T-cell (primary cell): ENCODE data around the gene BTBD3. TPM values are rescaled to one million over a fixed set of nuclear protein-coding genes. Genes with fewer than 3 reads are reported as not detected.
A peak's percentile ranks its signal among the peaks of the same experiment; 100 is the strongest.

Experiments
- ATAC-seq, 4 experiments: fragments of 200-7000 bp in 3 of 4; fragments of 150-1000 bp in 1 of 4; cut with Tn5 transposase; replicated peaks in 1 of 4; 1 replicate in 3 of 4; 2 replicates in 1 of 4; pipeline ENCODE4 v1.10.0; 2021; ENCODE audit warnings: moderate library complexity in 3 of 4, mild to moderate bottlenecking in 2 of 4, moderate number of reproducible peaks in 1 of 4
- CTCF ChIA-PET, 2 donors: fragments of 300-600 bp; sonication (Branson Sonifier 250); formaldehyde crosslinking; loops; one replicate each; lab custom pipeline; 2022; ENCODE audit warnings: antibody characterized with exemption in 2 of 2; lab: Charles Lee
- POLR2A ChIA-PET, 2 donors: fragments of 300-600 bp; sonication (Branson Sonifier 250); formaldehyde crosslinking; loops; one replicate each; lab custom pipeline; 2022; ENCODE audit warnings: antibody characterized with exemption in 2 of 2; lab: Charles Lee
- DNase-seq, 35 experiments: peaks; one replicate each; pipeline versions ENCODE4 v3.0.0 to v3.0.0-alpha.2; 2013 to 2023
- H3K27ac ChIP-seq: one replicate; pipeline ENCODE4 v1.5.1; 2013; ENCODE audit warnings: low read length
- H3K27me3 ChIP-seq, 2 experiments: replicated peaks in 1 of 2; 1 replicate in 1 of 2; 2 replicates in 1 of 2; pipeline versions ENCODE4 v1.6.1 to v1.7.0; 2013; ENCODE audit warnings: low read length in 1 of 2, mixed read lengths in 1 of 2; ENCODE audit not compliant: control insufficient read depth in 2 of 2, insufficient read depth in 2 of 2; ENCODE audit errors: extremely low read depth in 1 of 2
- H3K36me3 ChIP-seq, 2 donors: 1 replicate in 1 of 2; 2 replicates in 1 of 2; pipeline versions ENCODE4 v1.6.1 to v1.7.0; 2013; ENCODE audit warnings: low read length in 1 of 2; ENCODE audit not compliant: control insufficient read depth in 2 of 2, insufficient read depth in 1 of 2; ENCODE audit errors: extremely low read depth in 1 of 2
- H3K4me1 ChIP-seq, 2 experiments: 1 replicate in 1 of 2; 2 replicates in 1 of 2; pipeline versions ENCODE4 v1.6.1 to v1.7.0; 2013; ENCODE audit warnings: low read length in 2 of 2, mixed read lengths in 1 of 2; ENCODE audit not compliant: insufficient read depth in 2 of 2, control insufficient read depth in 1 of 2; ENCODE audit errors: extremely low read depth in 1 of 2
- H3K4me3 ChIP-seq, 2 donors: 1 replicate in 1 of 2; 2 replicates in 1 of 2; pipeline versions ENCODE4 v1.5.1 to v1.7.0; 2013; ENCODE audit warnings: mild to moderate bottlenecking in 2 of 2, low read length in 1 of 2, moderate library complexity in 1 of 2; ENCODE audit not compliant: control insufficient read depth in 1 of 2; ENCODE audit errors: extremely low read depth in 1 of 2
- H3K9me3 ChIP-seq: 2 replicates; pipeline ENCODE4 v1.7.0; 2013
- H3K27ac Mint-ChIP-seq, 2 donors: one replicate each; pipeline ENCODE4 v1.8.0; 2020 to 2021; ENCODE audit warnings: mild to moderate bottlenecking in 2 of 2, mixed read lengths in 2 of 2
- H3K27me3 Mint-ChIP-seq, 2 donors: one replicate each; pipeline ENCODE4 v1.8.0; 2021 to 2022; ENCODE audit warnings: mixed read lengths in 2 of 2
- H3K36me3 Mint-ChIP-seq: one replicate; pipeline ENCODE4 v1.8.0; 2021; ENCODE audit warnings: mixed read lengths
- H3K4me1 Mint-ChIP-seq, 3 donors: one replicate each; pipeline ENCODE4 v1.8.0; 2020 to 2022; ENCODE audit warnings: mixed read lengths in 3 of 3, mild to moderate bottlenecking in 1 of 3
- H3K4me3 Mint-ChIP-seq, 3 donors: one replicate each; pipeline ENCODE4 v1.8.0; 2020 to 2022; ENCODE audit warnings: mild to moderate bottlenecking in 3 of 3, mixed read lengths in 3 of 3, moderate library complexity in 3 of 3
- H3K9me3 Mint-ChIP-seq, 3 donors: one replicate each; pipeline ENCODE4 v1.8.0; 2020 to 2022; ENCODE audit warnings: mixed read lengths in 3 of 3
- WGBS: methylation state at CpG from one replicate; pipeline ENCODE4 v1.1.5; 2013; ENCODE audit warnings: missing lambda C conversion rate; ENCODE audit not compliant: insufficient coverage; 5-methylcytosine and 5-hydroxymethylcytosine counted together
- total RNA-seq, 35 experiments: library from RNA in 6 of 35; stranded (reverse) in 6 of 35; fragments of 120-200 nt in 1 of 35; gene quantifications; one replicate each; pipeline versions ENCODE4 v1.2.1 to v1.2.4 and lab custom pipeline; 2013 to 2026

BTBD3 gene
- total RNA-seq, 5 donors from 2014 or later (not counting 1 experiment from before 2014, with no cell fraction given): 0.77 to 4.3 (median 1.8) TPM

DNA sequence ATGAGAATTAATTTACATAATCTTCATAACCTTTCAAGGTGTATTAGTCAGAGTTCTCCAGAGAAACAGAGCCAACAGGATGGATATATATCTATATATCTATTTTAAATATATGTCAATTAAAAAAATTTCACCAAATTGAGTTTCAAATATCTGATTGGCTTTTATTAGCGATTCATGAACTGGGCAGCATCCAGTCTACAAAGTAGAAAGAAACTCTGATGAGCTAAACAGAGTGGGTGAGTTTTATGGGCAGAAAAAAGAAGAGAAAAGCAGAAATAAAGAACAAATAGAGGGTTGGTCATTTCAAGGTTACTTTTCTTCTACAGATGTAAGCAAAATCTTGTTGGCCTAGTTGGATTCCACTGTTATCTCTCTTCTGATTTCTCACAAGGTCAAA lies 29.0 kb upstream of the BTBD3 start:
- Histone ChIP-seq H3K4me1 (peaks cover 0 to 11% of the 10 kb centered on the region in 2 experiments), H3K36me3 (no peaks in the 10 kb centered on the region), H3K27ac (no peak overlapping the region), H3K27me3 (peaks cover 0 to 3% of the 10 kb centered on the region in 2 experiments), H3K4me3 (no peak overlapping the region), H3K9me3 (no peaks in the 10 kb centered on the region)
- ChIA-PET POLR2A (no interaction called here), CTCF (no interaction called here)
- H3K9me3 Mint-ChIP-seq: peaks cover 0 to 4% (median 2%) of the 10 kb centered on the region in 3 donors
- peaks cover 4 to 26% of the 10 kb centered on the region in 2 donors for H3K27me3 Mint-ChIP-seq
- WGBS: no CpG with 5 or more reads among the region's 1 CpG
- no peak overlapping the region for H3K4me3 Mint-ChIP-seq
- DNase-seq (no peak), ATAC-seq (no peak)
- H3K4me1 Mint-ChIP-seq: peaks cover 14 to 20% (median 17%) of the 10 kb centered on the region in 3 donors
- no peak overlapping the region for H3K27ac Mint-ChIP-seq
- no peaks in the 10 kb centered on the region for H3K36me3 Mint-ChIP-seq

- CTCF ChIA-PET: no interaction called here
- peak overlapping the region; percentile 31 to 79 for H3K27ac Mint-ChIP-seq
- H3K9me3 Mint-ChIP-seq: peaks cover 0 to 4% (median 0%) of the 10 kb centered on the region in 3 donors
- WGBS: 5% methylated on average over 62 of the region's 69 CpGs
- peak; percentile 57 to 64 (median 60) for ATAC-seq
- peaks cover 4 to 29% of the 10 kb centered on the region in 2 donors for H3K27me3 Mint-ChIP-seq
- peak overlapping the region; percentile 80 to 84 (median 80) for H3K4me3 Mint-ChIP-seq
- Histone ChIP-seq H3K27ac (no peak overlapping the region), H3K27me3 (peaks cover 0 to 3% of the 10 kb centered on the region in 2 experiments), H3K9me3 (no peaks in the 10 kb centered on the region), H3K4me1 (peaks cover 0 to 11% of the 10 kb centered on the region in 2 experiments), H3K36me3 (no peaks in the 10 kb centered on the region), H3K4me3 (peak overlapping the region; percentile 9 to 72)
- POLR2A ChIA-PET: interaction anchor here in 1 of 2 donors (0.6 kb wide), 1 partner anchor 27 kb away, joined by 3 read pairs; the partner anchor contains the start of gene BTBD3
- no peaks in the 10 kb centered on the region for H3K36me3 Mint-ChIP-seq
- peak in 24 of 35 experiments; percentile 1 to 49 (median 11) for DNase-seq
- peaks cover 14 to 20% (median 17%) of the 10 kb centered on the region in 3 donors for H3K4me1 Mint-ChIP-seq
Observed at GRCh38 chr20:11890331-11891076, 27.2 kb upstream of the BTBD3 start.

GRCh38 chr20:11891077-11891775 lies 26.5 kb upstream of the BTBD3 start:
- WGBS: 1% methylated on average over 63 of the region's 72 CpGs
- no peaks in the 10 kb centered on the region for H3K36me3 ChIP-seq
- peak overlapping the region; percentile 11 to 72 for H3K4me3 ChIP-seq
- peaks cover 4 to 29% of the 10 kb centered on the region in 2 donors for H3K27me3 Mint-ChIP-seq
- peak overlapping the region; percentile 75 to 84 (median 77) for H3K4me3 Mint-ChIP-seq
- peaks cover 0 to 5% (median 4%) of the 10 kb centered on the region in 3 donors for H3K9me3 Mint-ChIP-seq
- no peak overlapping the region for H3K27ac Mint-ChIP-seq
- peaks cover 0 to 3% of the 10 kb centered on the region in 2 experiments for H3K27me3 ChIP-seq
- ATAC-seq (peak; percentile 30 to 48 (median 42)), DNase-seq (peak in 8 of 35 experiments; percentile 1 to 18 (median 2))
- H3K4me1 ChIP-seq: peaks cover 0 to 11% of the 10 kb centered on the region in 2 experiments
- peaks cover 16 to 26% (median 17%) of the 10 kb centered on the region in 3 donors for H3K4me1 Mint-ChIP-seq
- no peaks in the 10 kb centered on the region for H3K9me3 ChIP-seq
- ChIA-PET CTCF (no interaction called here), POLR2A (no interaction called here)
- no peak overlapping the region for H3K27ac ChIP-seq
- no peaks in the 10 kb centered on the region for H3K36me3 Mint-ChIP-seq

DNA sequence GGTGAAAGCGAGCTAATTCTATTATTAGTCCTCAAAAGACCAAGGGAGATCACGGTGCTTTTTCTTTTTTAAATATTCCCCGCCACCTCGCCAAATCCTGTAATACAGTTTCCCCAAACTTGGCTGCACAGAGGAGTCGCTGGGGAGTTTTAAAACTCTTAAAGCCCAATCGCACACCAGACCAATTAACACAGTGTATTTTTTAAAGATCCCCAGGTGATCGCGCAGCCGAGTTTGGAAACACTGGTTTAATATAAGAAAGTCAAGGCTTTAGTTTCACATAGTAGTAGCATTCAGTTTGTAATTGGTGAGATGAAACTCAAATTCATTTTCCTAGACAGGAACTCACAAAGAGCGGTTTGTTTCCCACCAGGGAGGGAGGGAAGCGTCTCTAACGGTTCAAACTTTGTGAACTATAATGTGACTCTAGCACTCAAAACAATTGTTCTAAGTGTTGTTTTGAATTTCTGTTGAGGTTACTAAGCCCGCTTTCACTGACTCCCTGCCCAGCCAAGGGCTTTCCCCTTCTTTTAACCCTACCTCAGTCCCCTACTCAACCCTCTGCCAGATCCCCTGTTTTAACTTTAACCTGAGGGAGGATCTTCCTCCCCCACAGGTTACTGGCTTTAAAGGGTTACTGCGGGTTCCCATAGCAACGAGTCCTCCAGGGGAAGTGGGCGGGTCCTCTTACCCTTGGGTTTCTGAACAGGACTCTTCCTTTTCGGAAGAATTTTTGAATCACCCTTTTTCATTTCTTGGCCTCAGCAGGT lies 25.7 kb upstream of the BTBD3 start:
- peaks cover 0 to 3% of the 10 kb centered on the region in 2 experiments for H3K27me3 ChIP-seq
- peak in 3 of 4 experiments; percentile 34 to 68 (median 56) for ATAC-seq
- peaks cover 0 to 7% (median 4%) of the 10 kb centered on the region in 3 donors for H3K9me3 Mint-ChIP-seq
- H3K36me3 ChIP-seq: no peaks in the 10 kb centered on the region
- POLR2A ChIA-PET: no interaction called here
- H3K4me3 ChIP-seq: peak overlapping the region; percentile 11 to 70
- no peaks in the 10 kb centered on the region for H3K9me3 ChIP-seq
- H3K27ac Mint-ChIP-seq: no peak overlapping the region
- H3K36me3 Mint-ChIP-seq: no peaks in the 10 kb centered on the region
- peak overlapping the region; percentile 75 to 84 (median 77) for H3K4me3 Mint-ChIP-seq
- DNase-seq: peak in 23 of 35 experiments; percentile 1 to 60 (median 18)
- H3K27me3 Mint-ChIP-seq: peaks cover 0 to 29% of the 10 kb centered on the region in 2 donors
- H3K4me1 ChIP-seq: peaks cover 0 to 11% of the 10 kb centered on the region in 2 experiments
- H3K4me1 Mint-ChIP-seq: peaks cover 16 to 28% (median 17%) of the 10 kb centered on the region in 3 donors
- CTCF ChIA-PET: no interaction called here
- no peak overlapping the region for H3K27ac ChIP-seq
- 3% methylated on average over 4 of the region's 17 CpGs for WGBS

- ChIA-PET POLR2A (no interaction called here), CTCF (no interaction called here)
- Mint-ChIP-seq H3K4me3 (no peak overlapping the region), H3K36me3 (no peaks in the 10 kb centered on the region), H3K27ac (no peak overlapping the region), H3K27me3 (peaks cover 0 to 26% of the 10 kb centered on the region in 2 donors), H3K9me3 (peaks cover 0 to 7% (median 4%) of the 10 kb centered on the region in 3 donors), H3K4me1 (peaks cover 16 to 28% (median 17%) of the 10 kb centered on the region in 3 donors)
- DNase-seq: no peak
- no peaks in the 10 kb centered on the region for H3K9me3 ChIP-seq
- H3K4me3 ChIP-seq: no peak overlapping the region
- no peak overlapping the region for H3K27ac ChIP-seq
- 95% methylated on average over 3 of the region's 6 CpGs for WGBS
- H3K36me3 ChIP-seq: no peaks in the 10 kb centered on the region
- ATAC-seq: no peak
- peaks cover 0 to 11% of the 10 kb centered on the region in 2 experiments for H3K4me1 ChIP-seq
- peaks cover 0 to 2% of the 10 kb centered on the region in 2 experiments for H3K27me3 ChIP-seq
Observed at GRCh38 chr20:11894062-11894461, 23.6 kb upstream of the BTBD3 start.
